AML-193 (cell line): ENCODE measurements around the gene TRIM77.
"Not testable (repeated sequence)": the region's sequence is repeated elsewhere in the genome, so short reads cannot be mapped to it uniquely, and the experiment has no call there.

Source experiments
- DNase-seq, 2 experiments: peaks; one replicate each; lab custom pipeline; 2025; lab: John Stamatoyannopoulos, UW

Gene TRIM77, protein sequence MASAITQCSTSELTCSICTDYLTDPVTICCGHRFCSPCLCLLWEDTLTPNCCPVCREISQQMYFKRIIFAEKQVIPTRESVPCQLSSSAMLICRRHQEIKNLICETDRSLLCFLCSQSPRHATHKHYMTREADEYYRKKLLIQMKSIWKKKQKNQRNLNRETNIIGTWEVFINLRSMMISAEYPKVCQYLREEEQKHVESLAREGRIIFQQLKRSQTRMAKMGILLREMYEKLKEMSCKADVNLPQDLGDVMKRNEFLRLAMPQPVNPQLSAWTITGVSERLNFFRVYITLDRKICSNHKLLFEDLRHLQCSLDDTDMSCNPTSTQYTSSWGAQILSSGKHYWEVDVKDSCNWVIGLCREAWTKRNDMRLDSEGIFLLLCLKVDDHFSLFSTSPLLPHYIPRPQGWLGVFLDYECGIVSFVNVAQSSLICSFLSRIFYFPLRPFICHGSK

DNA sequence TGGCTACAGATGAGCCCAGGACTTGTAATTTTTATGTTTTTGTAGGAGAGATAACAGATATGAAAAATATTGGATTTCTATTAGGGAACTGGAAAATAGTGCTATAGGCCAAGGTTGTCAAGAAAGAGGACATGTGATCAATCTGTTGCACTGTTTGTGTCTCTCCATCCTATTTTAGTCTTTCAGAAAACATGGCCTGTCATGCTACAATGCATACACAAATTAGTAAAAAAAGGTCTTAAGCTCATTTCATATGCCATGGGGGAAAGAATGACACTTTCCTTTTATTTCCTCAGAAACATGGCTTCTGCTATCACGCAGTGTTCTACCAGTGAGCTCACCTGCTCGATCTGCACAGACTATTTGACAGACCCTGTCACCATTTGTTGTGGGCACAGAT, at the start of gene TRIM77:
Gene TRIM77, plus strand, starts transcription at position 301 of the 400 bp plus-strand sequence. Its CDS starts 0 bp downstream, at position 301.
- DNase-seq, result not testable (repeated sequence)

DNA sequence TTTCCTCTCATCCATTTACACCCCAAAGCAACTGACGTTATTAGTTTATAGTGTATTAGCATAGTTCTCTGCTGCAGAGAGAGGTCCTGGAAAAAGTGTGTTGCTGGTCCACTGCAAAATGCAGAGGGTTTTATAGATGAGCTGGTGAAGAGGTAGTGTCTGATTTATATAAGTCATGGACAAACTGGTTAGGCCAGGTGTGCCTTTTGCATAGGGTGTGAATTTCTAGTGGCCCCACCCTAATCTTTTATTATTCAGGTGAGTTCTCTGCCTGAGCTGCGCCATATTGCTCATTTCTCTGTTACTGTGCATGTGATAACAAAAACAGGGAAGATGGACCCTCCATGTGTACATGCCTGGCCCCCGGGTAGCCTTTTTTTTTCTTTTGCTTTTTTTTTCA, 43.1 kb upstream of the TRIM77 start:
- no peak for DNase-seq

DNA sequence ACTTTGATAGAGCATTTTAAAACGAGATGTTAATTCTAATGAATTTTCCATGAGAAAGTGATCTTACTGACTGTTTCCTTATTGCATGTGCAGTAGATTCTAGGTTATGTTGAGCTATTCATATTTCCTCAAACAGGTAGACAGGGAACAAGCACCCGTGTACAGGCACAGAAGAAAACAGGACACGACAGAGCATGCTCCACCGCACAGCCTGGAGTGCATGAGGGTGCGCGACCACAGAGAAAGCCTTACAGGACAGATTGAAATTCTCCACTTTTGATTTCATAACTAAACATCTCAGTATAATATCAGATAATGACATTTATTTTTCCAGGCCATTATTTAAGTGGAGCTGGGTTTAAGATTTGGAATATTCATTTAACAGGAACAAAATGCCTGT, 41.9 kb upstream of the TRIM77 start:
- DNase-seq, result not testable (repeated sequence)

DNA sequence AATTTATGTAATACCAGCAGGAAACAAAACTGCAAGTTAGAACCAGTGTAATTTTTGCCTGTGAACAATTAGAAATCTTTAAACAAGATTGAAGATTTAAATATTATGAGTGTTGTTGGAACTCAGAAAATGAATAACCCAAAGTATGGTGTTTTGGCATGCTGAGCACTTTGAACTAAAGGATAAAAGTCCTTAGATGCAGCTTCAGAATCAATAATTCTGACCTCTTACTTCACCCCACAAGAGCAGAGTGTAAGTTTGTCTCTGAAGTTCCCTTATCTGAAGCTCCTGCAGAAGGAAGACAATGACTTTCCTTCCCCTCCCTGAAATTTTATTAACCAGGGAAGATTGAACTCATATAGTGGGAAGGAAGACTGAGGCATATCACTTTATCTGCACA, 40.5 kb upstream of the TRIM77 start:
- not testable (repeated sequence) for DNase-seq

DNA sequence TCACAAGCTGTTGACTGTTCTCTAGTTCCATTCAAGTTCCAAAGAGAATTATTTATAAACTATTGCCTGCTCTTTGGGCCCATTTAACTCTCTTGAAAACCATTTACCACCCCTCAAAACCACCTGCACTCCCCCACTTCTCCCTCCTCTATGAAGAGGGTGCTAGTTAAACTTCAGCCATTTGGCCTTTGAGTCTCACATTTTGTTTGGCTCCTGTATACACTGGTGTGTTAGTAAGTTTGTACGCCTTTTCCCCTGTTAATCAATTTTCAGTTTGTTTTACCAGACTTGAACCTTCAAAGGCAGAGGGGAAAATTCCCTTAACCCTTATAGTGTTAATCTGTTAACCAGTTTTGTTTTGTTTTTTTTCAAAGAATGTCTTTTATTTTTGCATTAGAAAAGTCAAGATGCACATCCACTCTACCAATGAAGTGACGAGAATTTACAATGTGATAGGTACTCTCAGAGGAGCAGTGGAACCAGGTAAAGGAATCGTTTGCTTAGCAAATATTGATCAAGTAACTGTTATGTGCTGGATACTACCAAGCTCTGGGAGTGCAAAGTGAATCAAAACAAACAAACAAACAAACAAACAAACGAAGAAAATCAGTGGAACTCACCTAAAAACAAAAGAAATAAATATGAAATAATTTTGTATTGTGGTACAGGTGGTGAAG, 40.0 kb upstream of the TRIM77 start:
- not testable (repeated sequence) for DNase-seq

DNA sequence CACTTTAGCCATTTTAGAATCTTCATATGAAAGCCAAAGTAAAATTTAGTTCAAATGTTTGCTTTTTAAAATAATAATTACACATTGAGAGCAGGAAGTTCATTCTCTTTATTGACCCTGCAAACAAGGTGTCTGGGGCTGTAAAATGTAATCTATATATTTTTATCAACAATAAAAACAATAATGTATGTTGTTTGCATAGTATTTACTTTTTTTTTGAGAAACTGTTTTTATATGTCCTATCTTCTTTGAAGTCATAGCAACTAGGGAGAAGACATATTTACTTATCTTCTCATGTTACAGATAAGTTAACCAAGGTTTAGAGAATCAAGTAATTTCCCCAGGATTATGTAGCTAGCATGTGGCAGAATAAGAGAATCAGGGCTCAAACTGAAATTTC, 37.6 kb upstream of the TRIM77 start:
- not testable (repeated sequence) for DNase-seq

DNA sequence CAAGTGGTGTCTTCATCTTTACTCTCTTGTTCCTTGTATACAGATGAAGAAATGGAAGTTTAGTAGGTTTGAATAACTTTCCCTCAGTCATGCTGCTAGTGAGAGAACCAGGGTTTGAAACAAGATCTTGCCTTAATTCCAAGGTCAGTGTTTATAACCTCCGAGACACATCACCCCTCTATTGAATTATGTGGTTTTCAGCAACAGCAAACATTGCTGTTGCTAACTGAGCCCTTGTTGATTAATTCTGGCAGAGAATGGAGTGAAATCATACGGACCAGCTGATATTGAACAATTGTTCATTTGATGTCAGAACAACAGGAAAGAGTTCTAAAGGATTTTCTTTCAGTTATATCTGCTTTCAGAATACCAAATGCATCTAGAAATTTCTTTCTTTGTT, 36.7 kb upstream of the TRIM77 start:
- not testable (repeated sequence) for DNase-seq

DNA sequence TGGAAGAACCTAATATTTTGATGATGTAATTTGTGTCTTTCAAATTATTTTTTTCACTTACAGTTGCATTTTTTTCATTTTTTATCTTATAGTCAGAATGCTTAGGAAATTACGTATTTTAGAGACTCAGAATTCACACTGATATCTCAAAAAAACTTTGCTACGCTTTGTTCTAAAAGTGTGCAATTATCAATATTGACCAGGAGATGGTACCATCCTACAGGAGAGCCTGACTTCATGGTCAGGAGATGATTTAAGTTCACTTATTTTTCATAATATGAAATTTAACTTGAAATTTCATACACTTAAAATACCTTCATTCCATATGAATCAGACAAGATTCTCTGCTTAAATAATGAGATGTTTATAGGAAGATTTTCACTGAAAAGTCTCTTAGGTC, 34.7 kb upstream of the TRIM77 start:
- peak in 1 of 2 experiments; percentile 9 for DNase-seq

DNA sequence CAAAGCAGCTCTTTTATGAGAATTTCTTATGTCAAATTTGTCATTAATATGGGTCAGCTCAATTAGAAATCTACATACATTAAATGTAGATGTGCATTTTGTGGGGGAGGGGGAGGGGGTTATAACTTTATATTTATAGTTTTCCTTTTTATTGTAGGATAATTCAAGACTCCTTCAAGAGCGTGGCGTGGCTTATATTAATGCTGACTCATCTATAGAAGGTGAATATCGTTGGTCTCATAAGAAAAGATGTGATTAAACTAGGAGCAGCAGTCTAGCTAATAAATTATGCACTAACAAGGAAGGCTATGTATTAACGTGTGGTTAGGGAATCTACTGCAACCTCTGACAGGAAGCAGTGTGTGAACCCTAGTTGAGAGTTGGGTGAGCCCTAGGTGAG, 34.2 kb upstream of the TRIM77 start:
- not testable (repeated sequence) for DNase-seq

DNA sequence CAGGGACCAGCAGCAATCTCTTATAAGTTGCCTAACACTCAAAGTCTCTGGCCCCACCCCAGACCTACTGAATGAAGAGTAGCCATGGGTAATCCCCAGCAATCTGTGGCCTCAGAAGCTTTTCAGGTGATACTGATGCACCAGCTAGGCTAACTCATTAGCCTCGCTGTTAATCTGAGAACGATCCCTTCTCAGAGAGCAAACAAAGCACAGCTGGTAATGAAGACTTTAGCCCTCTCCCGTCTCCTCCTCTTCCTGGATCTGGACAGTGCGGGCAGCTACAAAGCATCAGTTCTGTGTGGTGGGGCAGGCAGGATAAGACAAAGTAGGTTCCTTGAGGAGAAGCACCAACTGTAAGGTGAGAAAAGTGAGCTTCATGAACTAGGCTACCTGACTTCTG, 3.0 kb upstream of the TRIM77 start:
- DNase-seq, result not testable (repeated sequence)

DNA sequence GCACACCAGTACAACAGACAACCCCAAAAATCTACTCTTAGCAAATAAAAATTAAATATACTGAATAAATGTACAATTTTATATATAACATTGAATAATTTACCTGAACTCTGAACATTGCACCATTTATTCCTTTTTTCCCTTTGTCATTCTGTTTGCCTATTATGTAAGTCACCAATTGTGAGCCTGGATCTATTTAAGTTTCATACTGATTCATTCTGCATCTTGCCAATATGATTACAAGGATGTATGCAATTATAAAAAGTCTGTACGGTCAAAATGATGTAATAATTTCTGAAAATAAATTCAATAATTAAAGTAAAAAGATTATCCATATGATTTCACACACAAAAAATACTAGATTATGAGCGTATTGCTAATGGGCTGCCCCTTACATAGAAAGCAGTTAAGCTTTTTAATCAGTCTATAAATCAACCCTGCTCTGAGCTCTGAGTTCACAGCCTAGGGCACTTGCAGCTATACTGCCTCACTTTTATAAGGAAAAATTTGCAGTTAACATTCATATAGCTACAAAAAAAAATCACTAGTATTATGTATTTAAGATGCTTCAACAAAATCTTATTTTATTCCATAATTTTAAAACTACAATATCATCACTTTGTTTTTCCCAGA, 14.9 kb downstream of the TRIM77 start:
- not testable (repeated sequence) for DNase-seq

DNA sequence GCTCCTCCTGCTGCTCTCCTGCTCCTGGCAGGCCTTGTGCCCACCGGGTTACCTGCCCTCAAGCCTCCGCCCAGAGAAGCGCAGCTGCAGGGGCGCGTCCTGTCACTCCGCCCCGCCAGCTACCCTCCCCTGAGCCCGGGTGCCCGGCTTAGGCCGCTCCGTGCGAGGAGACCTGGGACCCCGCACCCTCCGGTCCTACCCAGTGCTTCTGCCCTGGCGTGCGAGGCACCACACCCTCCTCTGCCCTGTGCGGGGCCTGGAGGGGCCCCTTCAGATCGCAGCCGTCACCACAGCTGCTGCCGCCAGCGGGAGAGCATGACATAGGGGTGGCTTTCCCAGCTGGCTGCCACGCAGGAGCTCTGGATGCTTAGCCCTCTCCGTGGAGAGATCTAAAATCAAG, 20.1 kb downstream of the TRIM77 start:
- DNase-seq, result not testable (repeated sequence)

DNA sequence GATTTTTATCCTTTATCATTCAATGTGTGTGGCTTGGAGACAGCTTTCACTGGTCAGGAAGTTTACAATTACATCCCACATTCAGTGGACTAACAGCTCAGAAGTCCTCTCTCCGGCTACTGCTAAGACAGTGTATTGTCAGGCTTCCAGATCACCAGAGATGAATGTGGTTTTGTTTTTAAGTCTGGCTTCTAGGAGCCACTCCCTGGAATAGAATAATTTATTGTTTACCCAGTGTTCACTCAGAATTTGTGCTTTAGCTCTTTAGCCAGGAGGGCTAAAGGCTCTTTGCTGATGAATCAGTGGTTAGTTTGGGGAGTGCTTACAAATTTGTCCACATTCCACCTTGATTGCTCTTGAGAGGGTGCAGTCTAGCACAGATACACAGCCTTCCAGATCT, 26.5 kb downstream of the TRIM77 start:
- DNase-seq, result no peak

DNA sequence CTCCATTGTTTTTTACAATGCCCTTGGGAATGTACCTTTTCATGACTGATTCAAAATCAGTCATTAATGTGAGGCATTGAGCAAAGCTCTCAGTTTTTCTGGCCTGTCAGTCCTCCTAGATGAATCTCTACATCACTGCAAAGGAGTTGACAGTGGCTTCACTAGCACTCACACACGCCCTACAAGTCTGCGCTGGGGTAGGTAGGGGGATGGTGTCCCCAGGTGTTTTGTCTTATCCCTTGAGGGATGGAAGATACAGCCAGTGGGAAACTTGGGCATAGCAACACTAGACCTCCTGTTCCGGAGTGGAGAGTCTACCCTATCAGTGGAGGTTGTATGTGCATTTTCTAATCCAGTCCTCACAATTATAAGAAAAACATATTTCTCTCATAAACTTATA, 27.0 kb downstream of the TRIM77 start:
- DNase-seq, result no peak

DNA sequence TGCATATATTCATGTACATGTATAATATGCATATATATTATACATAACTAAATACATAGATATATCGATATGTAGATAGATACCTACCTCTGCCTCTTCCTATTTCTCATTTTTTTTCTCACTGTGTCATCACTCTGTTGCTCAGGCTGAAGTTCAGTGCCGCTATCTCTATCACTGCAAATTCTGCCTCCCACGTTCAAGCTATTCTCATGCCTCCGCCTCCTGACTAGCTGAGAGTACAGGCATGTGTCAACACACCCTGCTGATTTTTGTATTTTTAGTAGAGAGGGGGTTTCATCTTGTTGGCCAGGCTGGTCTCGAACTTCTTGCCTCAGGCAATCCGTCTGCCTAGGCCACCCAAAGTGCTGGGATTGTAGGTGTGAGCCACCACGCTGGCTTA, 31.3 kb downstream of the TRIM77 start:
- DNase-seq, result not testable (repeated sequence)

DNA sequence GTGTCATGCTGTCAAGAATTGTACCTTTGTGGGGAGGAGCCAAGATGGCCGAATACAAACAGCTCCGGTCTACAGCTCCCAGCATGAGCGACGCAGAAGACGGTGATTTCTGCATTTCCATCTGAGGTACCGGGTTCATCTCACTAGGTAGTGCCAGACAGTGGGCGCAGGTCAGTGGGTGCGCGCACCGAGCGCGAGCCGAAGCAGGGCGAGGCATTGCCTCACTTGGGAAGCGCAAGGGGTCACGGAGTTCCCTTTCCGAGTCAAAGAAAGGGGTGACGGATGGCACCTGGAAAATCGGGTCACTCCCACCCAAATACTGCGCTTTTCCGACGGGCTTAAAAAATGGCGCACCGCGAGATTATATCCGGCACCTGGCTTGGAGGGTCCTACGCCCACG, 34.1 kb downstream of the TRIM77 start:
- DNase-seq, result not testable (repeated sequence)

DNA sequence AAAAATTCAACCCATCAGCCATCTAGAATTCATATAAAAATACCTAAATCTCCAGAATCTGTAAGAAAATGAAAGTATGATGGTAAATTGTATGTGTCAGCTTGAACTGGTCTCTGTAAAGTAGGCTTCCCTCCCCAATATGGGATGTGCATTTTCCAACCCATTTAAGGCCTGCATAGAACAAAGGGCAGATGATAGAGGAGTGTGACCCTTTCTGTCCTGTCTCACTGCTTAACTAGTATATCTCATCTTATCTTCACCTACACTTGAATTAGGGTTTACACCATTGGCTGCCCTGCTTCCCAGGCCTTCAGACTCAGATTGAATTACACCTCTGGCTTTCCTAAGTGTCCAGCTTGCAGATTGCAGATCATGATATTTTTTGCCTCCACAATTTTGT, 40.7 kb downstream of the TRIM77 start:
- DNase-seq, result not testable (repeated sequence)
